Measurements from ENCODE around the gene MET. TPM values are rescaled to one million over a fixed set of nuclear protein-coding genes. Genes with fewer than 3 reads are reported as not detected.

The MET gene
- total RNA-seq, 1 donor from 2014 or later = 0.56 TPM

GRCh38 chr7:116687801-116688201, 15.8 kb downstream of the MET start:
- TF ChIP-seq CTCF (IDR thresholded peaks at IDR 0.05; ENCODE audit: partially characterized antibody, unreplicated experiment) = no peak
- no peaks in the 10 kb centered on the region for H3K4me1 Mint-ChIP-seq (ENCODE audit: low read depth, unreplicated experiment)
- no peak for DNase-seq
- no peaks in the 10 kb centered on the region for H3K36me3 Mint-ChIP-seq (ENCODE audit: unreplicated experiment)
- no peaks in the 10 kb centered on the region for H3K27me3 Mint-ChIP-seq (ENCODE audit: unreplicated experiment)
- no peak overlapping the region for H3K27ac Mint-ChIP-seq (ENCODE audit: unreplicated experiment)
- peaks cover 4% of the 10 kb centered on the region for H3K9me3 Mint-ChIP-seq (ENCODE audit: unreplicated experiment)
- H3K4me3 Mint-ChIP-seq (ENCODE audit: unreplicated experiment) = no peak overlapping the region

- Mint-ChIP-seq H3K27me3 (ENCODE audit: unreplicated experiment) (no peaks in the 10 kb centered on the region), H3K9me3 (ENCODE audit: unreplicated experiment) (peaks cover 1% of the 10 kb centered on the region), H3K4me3 (ENCODE audit: unreplicated experiment) (no peak overlapping the region), H3K27ac (ENCODE audit: unreplicated experiment) (no peak overlapping the region), H3K4me1 (ENCODE audit: low read depth, unreplicated experiment) (no peaks in the 10 kb centered on the region), H3K36me3 (ENCODE audit: unreplicated experiment) (no peaks in the 10 kb centered on the region)
- no peak for DNase-seq
- no peak for TF ChIP-seq CTCF (IDR thresholded peaks at IDR 0.05; ENCODE audit: partially characterized antibody, unreplicated experiment)
Measured at GRCh38 chr7:116689790-116690259, 17.8 kb downstream of the MET start.

GRCh38 chr7:116691664-116692063, 19.7 kb downstream of the MET start:
- Mint-ChIP-seq H3K36me3 (ENCODE audit: unreplicated experiment) (no peaks in the 10 kb centered on the region), H3K27me3 (ENCODE audit: unreplicated experiment) (no peaks in the 10 kb centered on the region)

GRCh38 chr7:116692401-116693308, 20.7 kb downstream of the MET start:
- DNase-seq = no peak
- Mint-ChIP-seq H3K4me1 (ENCODE audit: low read depth, unreplicated experiment) (no peaks in the 10 kb centered on the region), H3K9me3 (ENCODE audit: unreplicated experiment) (no peaks in the 10 kb centered on the region), H3K4me3 (ENCODE audit: unreplicated experiment) (no peak overlapping the region), H3K36me3 (ENCODE audit: unreplicated experiment) (no peaks in the 10 kb centered on the region), H3K27ac (ENCODE audit: unreplicated experiment) (no peak overlapping the region), H3K27me3 (ENCODE audit: unreplicated experiment) (no peaks in the 10 kb centered on the region)
- TF ChIP-seq CTCF (IDR thresholded peaks at IDR 0.05; ENCODE audit: partially characterized antibody, unreplicated experiment) = no peak

More at GRCh38 chr7:116691664-116692063, 19.7 kb downstream of the MET start:
- H3K9me3 Mint-ChIP-seq (ENCODE audit: unreplicated experiment) = no peaks in the 10 kb centered on the region
- no peak for TF ChIP-seq CTCF (IDR thresholded peaks at IDR 0.05; ENCODE audit: partially characterized antibody, unreplicated experiment)
- no peaks in the 10 kb centered on the region for H3K4me1 Mint-ChIP-seq (ENCODE audit: low read depth, unreplicated experiment)
- H3K4me3 Mint-ChIP-seq (ENCODE audit: unreplicated experiment) = no peak overlapping the region
- DNase-seq = no peak
- no peak overlapping the region for H3K27ac Mint-ChIP-seq (ENCODE audit: unreplicated experiment)

GRCh38 chr7:116696707-116697106, 24.7 kb downstream of the MET start:
- Mint-ChIP-seq H3K27me3 (ENCODE audit: unreplicated experiment) (no peaks in the 10 kb centered on the region), H3K36me3 (ENCODE audit: unreplicated experiment) (no peaks in the 10 kb centered on the region), H3K9me3 (ENCODE audit: unreplicated experiment) (no peaks in the 10 kb centered on the region), H3K4me1 (ENCODE audit: low read depth, unreplicated experiment) (no peaks in the 10 kb centered on the region), H3K4me3 (ENCODE audit: unreplicated experiment) (no peak overlapping the region), H3K27ac (ENCODE audit: unreplicated experiment) (no peak overlapping the region)
- no peak for DNase-seq
- TF ChIP-seq CTCF (IDR thresholded peaks at IDR 0.05; ENCODE audit: partially characterized antibody, unreplicated experiment) = no peak

Data from glutamatergic neuron (in vitro differentiated cells).